CD4-positive, CD25-positive, alpha-beta regulatory T cell (primary cell): ENCODE measurements around the gene ZNF831. TPM values are rescaled to one million over a fixed set of nuclear protein-coding genes. Genes with fewer than 3 reads are reported as not detected.

Experiments
- ATAC-seq, 2 donors: fragments of 150-1000 bp; cut with Tn5 transposase; one replicate each; pipeline ENCODE4 v1.10.0; 2021; ENCODE audit warnings: low read depth in 2 of 2, moderate number of reproducible peaks in 2 of 2, moderate library complexity in 1 of 2
- DNase-seq, 3 donors: peaks; one replicate each; pipeline versions ENCODE4 v3.0.0 to v3.0.0-alpha.2; 2012 to 2022; ENCODE audit warnings: mixed read lengths in 1 of 3
- H3K27ac ChIP-seq: one replicate; pipeline ENCODE4 v1.7.0; 2013; ENCODE audit warnings: mild to moderate bottlenecking, low read length; ENCODE audit not compliant: insufficient read depth, poor library complexity, severe bottlenecking
- H3K27me3 ChIP-seq: one replicate; pipeline ENCODE4 v1.7.0; 2013; ENCODE audit warnings: low read length; ENCODE audit not compliant: control insufficient read depth, insufficient read depth
- H3K36me3 ChIP-seq: one replicate; pipeline ENCODE4 v1.7.0; 2013; ENCODE audit warnings: mild to moderate bottlenecking, low read length, moderate library complexity; ENCODE audit not compliant: control insufficient read depth, insufficient read depth
- H3K4me1 ChIP-seq: 2 replicates; pipeline ENCODE4 v1.7.0; 2013; ENCODE audit warnings: mild to moderate bottlenecking, low read length; ENCODE audit not compliant: insufficient read depth, control insufficient read depth, poor library complexity, severe bottlenecking
- H3K4me3 ChIP-seq: one replicate; pipeline ENCODE4 v1.7.0; 2013; ENCODE audit warnings: low read depth, mild to moderate bottlenecking, low read length, moderate library complexity
- H3K9me3 ChIP-seq, 2 experiments: 1 replicate in 1 of 2; 2 replicates in 1 of 2; pipeline ENCODE4 v1.7.0; 2013; ENCODE audit warnings: low read length in 2 of 2, mild to moderate bottlenecking in 1 of 2, moderate library complexity in 1 of 2; ENCODE audit not compliant: control insufficient read depth in 2 of 2
- H3K27ac Mint-ChIP-seq, 3 donors: one replicate each; pipeline ENCODE4 v1.8.0; 2020 to 2022; ENCODE audit warnings: mild to moderate bottlenecking in 3 of 3, mixed read lengths in 3 of 3, moderate library complexity in 2 of 3
- H3K27me3 Mint-ChIP-seq: one replicate; pipeline ENCODE4 v1.8.0; 2022; ENCODE audit warnings: mild to moderate bottlenecking, mixed read lengths
- H3K36me3 Mint-ChIP-seq: one replicate; pipeline ENCODE4 v1.8.0; 2020; ENCODE audit warnings: mixed read lengths
- H3K4me1 Mint-ChIP-seq, 4 donors: one replicate each; pipeline ENCODE4 v1.8.0; 2020 to 2022; ENCODE audit warnings: mixed read lengths in 4 of 4, mild to moderate bottlenecking in 1 of 4
- H3K4me3 Mint-ChIP-seq, 4 donors: one replicate each; pipeline ENCODE4 v1.8.0; 2020 to 2022; ENCODE audit warnings: mild to moderate bottlenecking in 4 of 4, mixed read lengths in 4 of 4, moderate library complexity in 3 of 4
- H3K9me3 Mint-ChIP-seq, 7 donors: one replicate each; pipeline ENCODE4 v1.8.0; 2020 to 2022; ENCODE audit warnings: mixed read lengths in 7 of 7, mild to moderate bottlenecking in 3 of 7, moderate library complexity in 2 of 7
- polyA plus RNA-seq, 4 donors: library from polyadenylated mRNA; unstranded; fragments of 300-500 nt; fragmentation: Illumina TruSeq; gene quantifications; one replicate each; pipeline ENCODE4 v1.2.3, GENCODE V29; 2021
- total RNA-seq: library from RNA; stranded (reverse); gene quantifications from one replicate; pipeline ENCODE4 v1.2.3, GENCODE V29; 2022

ZNF831 gene
- total and polyA plus RNA-seq, 5 donors from 2014 or later, result 15.9 to 90.3 (median 19.2) TPM

- DNase-seq (no peak), ATAC-seq (no peak)
- peaks cover 16% of the 10 kb centered on the region for H3K27me3 ChIP-seq
- no peak overlapping the region for H3K27ac ChIP-seq
- H3K9me3 ChIP-seq, result no peaks in the 10 kb centered on the region
- H3K4me1 ChIP-seq, result no peaks in the 10 kb centered on the region
- H3K4me3 ChIP-seq, result no peak overlapping the region
- no peak overlapping the region for H3K27ac Mint-ChIP-seq
- H3K36me3 Mint-ChIP-seq, result no peaks in the 10 kb centered on the region
- H3K36me3 ChIP-seq, result no peaks in the 10 kb centered on the region
- H3K27me3 Mint-ChIP-seq, result peaks cover 53% of the 10 kb centered on the region
- H3K4me3 Mint-ChIP-seq, result no peak overlapping the region
- H3K4me1 Mint-ChIP-seq, result peaks cover 0 to 2% (median 0%) of the 10 kb centered on the region in 4 donors
- H3K9me3 Mint-ChIP-seq, result peaks cover 0 to 2% (median 0%) of the 10 kb centered on the region in 7 donors
Observed at GRCh38 chr20:59295531-59295930, 131.9 kb downstream of the ZNF831 start.

GRCh38 chr20:59297686-59298085 lies 134.1 kb downstream of the ZNF831 start:
- Mint-ChIP-seq H3K9me3 (no peaks in the 10 kb centered on the region), H3K27ac (no peak overlapping the region), H3K27me3 (peaks cover 56% of the 10 kb centered on the region), H3K4me3 (no peak overlapping the region), H3K36me3 (no peaks in the 10 kb centered on the region), H3K4me1 (peaks cover 0 to 2% (median 0%) of the 10 kb centered on the region in 4 donors)
- Histone ChIP-seq H3K4me1 (no peaks in the 10 kb centered on the region), H3K4me3 (no peak overlapping the region), H3K36me3 (no peaks in the 10 kb centered on the region), H3K27me3 (peaks cover 16% of the 10 kb centered on the region), H3K9me3 (no peaks in the 10 kb centered on the region), H3K27ac (no peak overlapping the region)
- ATAC-seq (no peak), DNase-seq (no peak)

- H3K9me3 ChIP-seq, result no peaks in the 10 kb centered on the region
- Mint-ChIP-seq H3K27me3 (peaks cover 53% of the 10 kb centered on the region), H3K4me3 (no peak overlapping the region), H3K4me1 (peaks cover 0 to 5% (median under 1%) of the 10 kb centered on the region in 4 donors), H3K27ac (no peak overlapping the region), H3K36me3 (no peaks in the 10 kb centered on the region), H3K9me3 (peaks cover 0 to 2% (median 0%) of the 10 kb centered on the region in 7 donors)
- no peak overlapping the region for H3K27ac ChIP-seq
- H3K4me3 ChIP-seq, result no peak overlapping the region
- ATAC-seq, result no peak
- H3K36me3 ChIP-seq, result no peaks in the 10 kb centered on the region
- no peak for DNase-seq
- H3K4me1 ChIP-seq, result no peaks in the 10 kb centered on the region
- H3K27me3 ChIP-seq, result peaks cover 15% of the 10 kb centered on the region
Observed at GRCh38 chr20:59299945-59300332, 136.3 kb downstream of the ZNF831 start.

- H3K9me3 ChIP-seq, result no peaks in the 10 kb centered on the region
- no peaks in the 10 kb centered on the region for H3K4me1 ChIP-seq
- no peak within 1 kb of the TSS for H3K4me3 ChIP-seq
- no peak within 1 kb of the TSS for H3K27ac Mint-ChIP-seq
- H3K36me3 ChIP-seq, result no peaks in the 10 kb centered on the region
- H3K36me3 Mint-ChIP-seq, result no peaks in the 10 kb centered on the region
- peaks cover 0 to 5% (median under 1%) of the 10 kb centered on the region in 4 donors for H3K4me1 Mint-ChIP-seq
- no peak for DNase-seq
- peaks cover 54% of the 10 kb centered on the region for H3K27me3 Mint-ChIP-seq
- no peak within 1 kb of the TSS for H3K4me3 Mint-ChIP-seq
- no peak for ATAC-seq
- H3K9me3 Mint-ChIP-seq, result peaks cover 0 to 2% (median 0%) of the 10 kb centered on the region in 7 donors
- H3K27me3 ChIP-seq, result peaks cover 13% of the 10 kb centered on the region
- H3K27ac ChIP-seq, result no peak within 1 kb of the TSS
Observed at GRCh38 chr20:59300333-59301081, 136.9 kb downstream of the ZNF831 start, which contains the start of gene EDN3. TSS of gene EDN3 (plus strand) at chr20:59300611. CDS start at chr20:59300813, 202 bp downstream.

- peaks cover 59% of the 10 kb centered on the region for H3K27me3 Mint-ChIP-seq
- Histone ChIP-seq H3K4me3 (no peak overlapping the region), H3K27ac (no peak overlapping the region), H3K4me1 (no peaks in the 10 kb centered on the region), H3K27me3 (peaks cover 13% of the 10 kb centered on the region), H3K36me3 (no peaks in the 10 kb centered on the region), H3K9me3 (no peaks in the 10 kb centered on the region)
- peaks cover 0 to 5% (median under 1%) of the 10 kb centered on the region in 4 donors for H3K4me1 Mint-ChIP-seq
- peaks cover 0 to 2% (median 0%) of the 10 kb centered on the region in 7 donors for H3K9me3 Mint-ChIP-seq
- DNase-seq (no peak), ATAC-seq (no peak)
- no peak overlapping the region for H3K4me3 Mint-ChIP-seq
- H3K27ac Mint-ChIP-seq, result no peak overlapping the region
- no peaks in the 10 kb centered on the region for H3K36me3 Mint-ChIP-seq
Observed at GRCh38 chr20:59301343-59302007, 137.9 kb downstream of the ZNF831 start.

GRCh38 chr20:59305908-59306655 lies 142.5 kb downstream of the ZNF831 start:
- no peaks in the 10 kb centered on the region for H3K36me3 ChIP-seq
- Mint-ChIP-seq H3K9me3 (peaks cover 0 to 2% (median 0%) of the 10 kb centered on the region in 7 donors), H3K36me3 (no peaks in the 10 kb centered on the region), H3K4me3 (no peak overlapping the region), H3K27ac (no peak overlapping the region), H3K27me3 (peaks cover 36% of the 10 kb centered on the region), H3K4me1 (peaks cover 0 to 10% (median 0%) of the 10 kb centered on the region in 4 donors)
- H3K9me3 ChIP-seq, result no peaks in the 10 kb centered on the region
- H3K27me3 ChIP-seq, result peaks cover 6% of the 10 kb centered on the region
- H3K27ac ChIP-seq, result no peak overlapping the region
- DNase-seq (no peak), ATAC-seq (no peak)
- no peak overlapping the region for H3K4me3 ChIP-seq
- no peaks in the 10 kb centered on the region for H3K4me1 ChIP-seq

- H3K36me3 Mint-ChIP-seq, result no peaks in the 10 kb centered on the region
- DNase-seq (no peak), ATAC-seq (no peak)
- no peaks in the 10 kb centered on the region for H3K9me3 ChIP-seq
- H3K4me1 ChIP-seq, result no peaks in the 10 kb centered on the region
- no peak overlapping the region for H3K4me3 ChIP-seq
- peaks cover 27% of the 10 kb centered on the region for H3K27me3 Mint-ChIP-seq
- H3K4me3 Mint-ChIP-seq, result no peak overlapping the region
- peaks cover 0 to 2% (median 0%) of the 10 kb centered on the region in 7 donors for H3K9me3 Mint-ChIP-seq
- peaks cover 6% of the 10 kb centered on the region for H3K27me3 ChIP-seq
- H3K36me3 ChIP-seq, result no peaks in the 10 kb centered on the region
- H3K4me1 Mint-ChIP-seq, result peaks cover 0 to 10% (median 0%) of the 10 kb centered on the region in 4 donors
- no peak overlapping the region for H3K27ac Mint-ChIP-seq
- no peak overlapping the region for H3K27ac ChIP-seq
Observed at GRCh38 chr20:59307270-59307669, 143.6 kb downstream of the ZNF831 start.
